GM12874 (cell line): ENCODE measurements around the gene IDH3G.

Experiments used
- CTCF ChIP-seq: IDR thresholded peaks from 2 replicates; pipeline ENCODE4 v1.5.1; 2011; ENCODE audit warnings: low read depth, mild to moderate bottlenecking, control low read depth, low read length, moderate library complexity; ENCODE audit not compliant: insufficient read depth

The IDH3G gene

GRCh38 chrX:153744210-153745066 is 49.7 kb downstream of the IDH3G start:
- peak; percentile 32; the same call in 1 of the 2 replicates for TF ChIP-seq CTCF

DNA sequence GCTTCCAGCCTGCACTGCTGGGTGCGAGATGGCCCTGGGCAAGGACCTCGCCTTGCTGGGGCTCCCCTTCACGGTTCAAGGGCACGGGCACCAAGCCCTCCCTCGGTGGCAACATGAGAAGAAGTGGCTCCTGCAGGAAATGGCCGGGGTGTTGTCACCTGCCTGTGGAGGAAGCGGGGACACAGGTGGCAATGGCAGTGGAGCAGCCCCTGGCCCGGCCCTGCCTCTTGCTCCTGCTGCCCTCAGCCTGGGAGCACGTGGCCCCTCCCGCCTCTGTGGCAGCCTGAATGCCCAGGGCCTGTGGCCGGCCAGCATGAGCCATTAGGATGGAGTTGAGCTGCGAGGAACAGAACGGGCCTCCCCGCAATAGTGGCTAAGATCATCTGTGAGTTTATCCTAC is 52.7 kb downstream of the IDH3G start:
- no peak for TF ChIP-seq CTCF

DNA sequence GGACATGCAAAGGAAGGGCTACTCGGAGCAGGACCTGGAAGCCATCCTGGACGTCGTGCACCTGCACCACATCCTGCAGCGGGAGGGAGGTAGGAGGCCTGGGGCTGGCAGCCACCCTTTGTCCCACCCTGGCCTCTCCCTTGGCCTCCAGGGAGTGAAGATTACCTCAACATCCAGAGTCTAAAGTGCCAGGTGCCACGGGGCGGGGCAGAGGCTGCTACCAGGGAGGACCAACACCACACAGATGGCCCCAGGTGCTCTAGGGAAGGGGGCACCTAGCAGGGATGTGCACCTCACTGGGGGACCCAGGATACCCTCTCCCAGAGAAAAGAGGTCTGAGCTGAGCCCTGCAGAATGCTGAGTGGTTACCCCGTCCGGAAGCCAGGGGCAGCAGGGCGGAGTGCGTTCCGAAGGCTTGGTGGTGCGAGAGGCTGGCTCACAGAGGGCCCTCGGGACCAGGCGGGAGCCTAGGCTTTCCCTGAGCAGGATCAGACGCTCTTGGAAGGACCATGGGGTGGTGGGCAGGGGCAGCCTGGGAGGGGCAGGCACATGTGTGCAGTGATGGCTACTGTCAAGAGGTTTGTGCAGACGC is 53.4 kb downstream of the IDH3G start:
- TF ChIP-seq CTCF = no peak

DNA sequence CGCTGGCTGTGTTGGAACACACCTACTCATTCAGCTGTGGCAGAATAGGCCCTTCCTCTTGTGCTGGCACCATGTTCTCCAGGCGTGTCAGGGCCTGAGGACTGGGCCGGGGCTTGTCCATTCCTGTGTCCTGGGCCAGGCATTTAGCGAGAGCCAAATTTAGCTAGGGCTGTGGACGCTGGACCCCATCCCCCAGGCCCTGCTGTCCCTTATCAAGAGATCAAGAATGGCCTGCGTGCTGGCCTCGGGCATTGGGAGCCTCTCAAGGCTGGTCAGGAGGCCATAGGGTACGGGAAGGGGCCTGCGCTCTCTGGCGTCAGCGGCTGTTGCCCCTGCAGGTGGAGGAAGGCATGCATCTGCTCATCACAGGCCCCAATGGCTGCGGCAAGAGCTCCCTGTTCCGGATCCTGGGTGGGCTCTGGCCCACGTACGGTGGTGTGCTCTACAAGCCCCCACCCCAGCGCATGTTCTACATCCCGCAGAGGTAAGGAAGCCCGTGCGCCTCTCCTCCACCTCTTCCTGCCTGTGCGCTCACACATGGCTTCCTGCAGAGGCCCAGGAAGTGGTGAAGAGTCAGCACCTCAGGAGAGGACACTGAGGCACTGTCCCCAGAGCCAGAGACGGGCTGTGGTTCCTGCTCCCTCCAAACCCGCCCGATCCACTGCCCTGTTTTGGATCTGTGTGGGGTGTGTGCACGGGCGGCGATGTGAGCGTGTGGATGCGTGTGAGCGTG is 54.3 kb downstream of the IDH3G start:
- TF ChIP-seq CTCF = no peak

- TF ChIP-seq CTCF = no peak
These were observed 56.0 kb downstream of the IDH3G start for GRCh38 chrX:153738056-153738605.

- no peak for TF ChIP-seq CTCF
These were observed 57.2 kb downstream of the IDH3G start for GRCh38 chrX:153736871-153737441.
